ENCODE measurements around the gene RUVBL1. TPM values are rescaled to one million over a fixed set of nuclear protein-coding genes. Genes with fewer than 3 reads are reported as not detected.
A peak's percentile ranks its signal among the peaks of the same experiment; 100 is the strongest.

The RUVBL1 gene
- total RNA-seq, 4 donors from 2014 or later: 9.7 to 38.4 (median 16.6) TPM

- intact Hi-C loops (cut with DNase I; ENCODE audit: low total_unique reads): no loop called here
- no peaks in the 10 kb centered on the region for H3K4me1 ChIP-seq
- DNase-seq: no peak
- TF ChIP-seq CTCF (IDR thresholded peaks at IDR 0.05) (no peak), POLR2A (IDR thresholded peaks at IDR 0.05) (no peak)
- no peaks in the 10 kb centered on the region for H3K9me3 ChIP-seq
- no peaks in the 10 kb centered on the region for H3K36me3 ChIP-seq
- no peak overlapping the region for H3K27ac ChIP-seq
- H3K4me3 ChIP-seq: no peak overlapping the region
- H3K27me3 ChIP-seq: no peaks in the 10 kb centered on the region
Observed at GRCh38 chr3:128069271-128069670, 54.3 kb downstream of the RUVBL1 start.

- H3K36me3 ChIP-seq: no peaks in the 10 kb centered on the region
- no peaks in the 10 kb centered on the region for H3K4me1 ChIP-seq
Observed at GRCh38 chr3:128068156-128068620, 55.4 kb downstream of the RUVBL1 start.

GRCh38 chr3:128067489-128067888, 56.1 kb downstream of the RUVBL1 start:
- Histone ChIP-seq H3K4me3 (no peak overlapping the region), H3K36me3 (no peaks in the 10 kb centered on the region), H3K9me3 (no peaks in the 10 kb centered on the region), H3K4me1 (no peaks in the 10 kb centered on the region), H3K27ac (no peak overlapping the region), H3K27me3 (no peaks in the 10 kb centered on the region)
- intact Hi-C loops (cut with DNase I; ENCODE audit: low total_unique reads): no loop called here
- TF ChIP-seq CTCF (IDR thresholded peaks at IDR 0.05) (no peak), POLR2A (IDR thresholded peaks at IDR 0.05) (no peak)
- no peak for DNase-seq

More at GRCh38 chr3:128068156-128068620, 55.4 kb downstream of the RUVBL1 start:
- no peaks in the 10 kb centered on the region for H3K27me3 ChIP-seq
- H3K27ac ChIP-seq: no peak overlapping the region
- no peaks in the 10 kb centered on the region for H3K9me3 ChIP-seq
- intact Hi-C loops (cut with DNase I; ENCODE audit: low total_unique reads): no loop called here
- DNase-seq: no peak
- H3K4me3 ChIP-seq: no peak overlapping the region
- no peak for TF ChIP-seq POLR2A (IDR thresholded peaks at IDR 0.05)
- peak in 3 of 4 experiments; percentile 13 to 34 (median 27) for TF ChIP-seq CTCF (IDR thresholded peaks at IDR 0.05)

GRCh38 chr3:128066676-128067075, 56.9 kb downstream of the RUVBL1 start:
- intact Hi-C loops (cut with DNase I; ENCODE audit: low total_unique reads): no loop called here
- no peak for TF ChIP-seq POLR2A (IDR thresholded peaks at IDR 0.05)
- no peak for TF ChIP-seq CTCF (IDR thresholded peaks at IDR 0.05)
- Histone ChIP-seq H3K36me3 (no peaks in the 10 kb centered on the region), H3K27me3 (no peaks in the 10 kb centered on the region), H3K4me3 (no peak overlapping the region), H3K9me3 (no peaks in the 10 kb centered on the region), H3K4me1 (no peaks in the 10 kb centered on the region), H3K27ac (no peak overlapping the region)
- DNase-seq: no peak

- no peaks in the 10 kb centered on the region for H3K4me1 ChIP-seq
- H3K36me3 ChIP-seq: no peaks in the 10 kb centered on the region
- TF ChIP-seq CTCF (IDR thresholded peaks at IDR 0.05): no peak
- TF ChIP-seq POLR2A (IDR thresholded peaks at IDR 0.05): no peak
- DNase-seq: no peak
- no peak overlapping the region for H3K27ac ChIP-seq
- intact Hi-C loops (cut with DNase I; ENCODE audit: low total_unique reads): no loop called here
- no peaks in the 10 kb centered on the region for H3K27me3 ChIP-seq
- no peak overlapping the region for H3K4me3 ChIP-seq
- H3K9me3 ChIP-seq: no peaks in the 10 kb centered on the region
Observed at GRCh38 chr3:128066114-128066513, 57.5 kb downstream of the RUVBL1 start.

Measured in uterus (tissue), 4 donors.